ENCODE data around the gene WASF2.
"Not testable (repeated sequence)": the region's sequence is repeated elsewhere in the genome, so short reads cannot be mapped to it uniquely, and the experiment has no call there.

WASF2 gene

GRCh38 chr1:27521861-27522431 is 32.0 kb upstream of the WASF2 start:
- no peak for DNase-seq

GRCh38 chr1:27521336-27521831 is 31.4 kb upstream of the WASF2 start:
- peak; percentile 51 for DNase-seq

GRCh38 chr1:27520651-27521050 is 30.7 kb upstream of the WASF2 start:
- DNase-seq, result peak; percentile 28

DNA sequence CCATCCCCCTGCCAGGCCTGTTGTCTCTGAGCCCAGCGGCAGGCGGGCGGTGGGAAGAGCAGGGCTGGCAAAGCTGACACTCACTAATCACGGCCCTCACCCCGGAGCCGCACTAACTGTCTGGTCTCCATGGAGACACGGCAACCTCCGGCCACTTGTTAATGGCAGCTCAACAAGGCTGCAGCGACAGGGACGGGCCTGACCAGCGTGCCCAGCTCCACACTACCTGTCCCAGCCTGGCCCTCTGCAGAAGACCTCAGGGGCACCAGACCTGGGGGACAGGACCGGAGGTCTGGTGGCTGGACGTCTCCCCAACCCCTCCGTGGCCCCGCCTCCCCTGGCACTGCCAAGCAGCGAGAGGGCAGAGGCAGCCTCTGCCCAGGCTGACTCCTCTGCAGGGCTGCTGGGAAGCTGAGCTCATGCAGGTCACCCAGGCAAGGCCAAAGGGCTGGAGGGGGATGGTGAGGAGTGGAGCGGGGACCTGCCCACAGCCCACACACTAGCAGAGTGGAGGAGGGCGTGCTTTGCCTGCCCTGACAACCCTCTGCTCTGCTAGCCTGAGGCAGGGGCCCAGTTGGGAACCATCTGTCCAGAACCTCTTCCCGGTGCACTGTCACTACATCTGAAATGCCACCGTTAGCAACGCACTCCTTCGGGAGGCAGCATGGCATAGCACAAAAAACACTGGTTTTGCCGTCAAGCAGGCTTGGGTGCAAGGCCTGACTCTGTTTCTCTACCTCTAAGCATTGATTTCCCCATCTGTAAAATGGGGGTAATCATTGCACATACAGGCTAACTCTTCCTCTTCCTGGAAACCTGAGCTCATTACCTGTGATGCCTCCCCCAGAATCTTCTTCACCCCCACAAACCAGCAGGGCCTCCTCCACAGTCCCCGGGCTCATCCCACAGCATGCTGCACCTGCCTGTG is 29.6 kb upstream of the WASF2 start:
- peak; percentile 57 for DNase-seq

- no peak for DNase-seq
These were observed 28.8 kb upstream of the WASF2 start for GRCh38 chr1:27518808-27519207.

GRCh38 chr1:27517907-27518718 is 28.1 kb upstream of the WASF2 start:
- no peak for DNase-seq

- no peak for DNase-seq
These were observed 27.3 kb upstream of the WASF2 start for GRCh38 chr1:27517301-27517700.

- DNase-seq, result no peak
These were observed 25.7 kb upstream of the WASF2 start for GRCh38 chr1:27515626-27516025.

DNA sequence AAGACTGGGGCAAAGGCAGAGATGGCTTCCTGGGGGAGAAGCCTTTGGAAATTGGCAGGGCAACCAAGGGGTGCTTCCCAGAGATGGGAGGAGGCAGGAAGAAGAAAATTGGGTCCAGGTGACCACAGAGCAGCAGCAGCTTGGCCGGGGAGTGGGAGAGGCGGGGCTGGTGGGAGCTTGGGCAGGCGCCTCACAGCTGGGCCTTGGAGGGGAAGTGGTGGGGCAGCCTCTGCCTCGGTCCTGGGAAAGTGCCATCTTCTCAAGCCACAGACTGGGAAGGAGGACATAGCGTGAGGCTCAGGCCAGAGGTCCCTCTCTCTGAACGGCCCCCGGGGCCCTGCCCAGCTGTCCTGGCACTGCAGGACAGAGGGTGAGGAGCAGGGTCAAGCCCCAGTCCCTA is 24.0 kb upstream of the WASF2 start:
- no peak for DNase-seq

DNA sequence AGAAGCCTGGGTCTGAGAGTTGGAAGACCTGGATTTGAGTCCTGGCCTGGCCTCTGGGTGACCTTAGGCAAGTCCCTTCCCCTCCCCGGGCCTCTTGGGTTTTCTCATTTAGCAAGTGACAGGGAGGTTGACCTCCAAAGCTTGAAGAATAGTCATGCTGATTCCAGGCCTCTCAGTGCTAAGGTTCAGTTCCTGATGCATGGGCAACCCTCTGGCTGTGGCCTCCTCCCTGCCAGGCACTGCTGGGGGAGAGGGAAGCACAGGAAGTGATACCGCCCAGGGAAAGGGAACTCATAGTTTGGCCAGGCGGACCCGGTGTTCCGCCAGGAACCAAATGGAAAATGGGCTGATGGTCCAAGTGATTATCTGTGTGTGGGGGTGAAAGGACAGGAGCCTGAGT is 23.6 kb upstream of the WASF2 start:
- no peak for DNase-seq

GRCh38 chr1:27509127-27510080 is 19.4 kb upstream of the WASF2 start:
- DNase-seq, result no peak

DNA sequence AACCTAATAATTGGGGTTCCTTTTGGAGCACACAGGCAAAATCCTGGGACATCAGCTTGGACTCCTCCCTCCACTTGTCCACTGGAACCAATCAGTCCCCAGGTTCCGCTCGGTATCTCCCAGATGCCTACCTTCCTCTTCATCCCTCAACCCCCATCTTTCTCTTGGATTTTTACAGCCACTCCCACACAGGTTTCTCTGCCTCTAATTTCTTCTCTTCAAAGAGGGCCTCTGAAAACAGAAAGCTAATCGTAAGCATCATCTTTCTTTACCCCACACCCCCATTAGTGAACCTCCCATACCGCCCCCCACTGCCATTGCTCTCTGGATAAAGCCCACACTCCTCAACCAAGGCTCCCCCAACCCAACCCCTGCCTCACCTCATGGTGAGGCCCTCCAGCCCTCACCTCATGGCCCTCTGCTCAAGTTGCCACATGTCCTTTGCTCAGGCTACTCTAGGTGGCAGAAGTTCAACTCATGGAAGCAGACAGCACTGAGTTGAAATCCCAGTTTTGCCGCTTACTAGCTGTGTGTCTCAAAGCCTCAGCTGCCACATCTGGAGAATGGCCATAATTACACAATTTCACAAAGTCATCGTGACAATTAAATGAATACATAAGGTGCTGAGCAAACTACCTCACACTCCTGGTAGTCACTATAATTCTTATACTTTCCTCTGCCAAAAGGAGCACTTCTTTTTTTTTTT is 18.1 kb upstream of the WASF2 start:
- no peak for DNase-seq

GRCh38 chr1:27506703-27507102 is 16.7 kb upstream of the WASF2 start:
- DNase-seq, result no peak

DNA sequence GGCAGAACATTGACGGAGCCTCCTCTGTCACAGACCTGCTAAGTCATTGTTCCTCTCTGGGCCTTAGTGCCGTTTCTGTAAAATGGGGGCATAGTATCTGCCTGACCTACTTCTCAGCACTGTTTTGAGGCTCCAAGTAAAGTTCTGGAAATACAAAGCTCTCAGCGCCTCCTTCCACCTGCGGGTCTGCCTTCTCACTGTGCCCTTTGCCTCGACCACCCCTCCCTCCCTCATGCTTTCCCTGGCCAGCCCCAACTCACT is 15.4 kb upstream of the WASF2 start:
- no peak for DNase-seq

DNA sequence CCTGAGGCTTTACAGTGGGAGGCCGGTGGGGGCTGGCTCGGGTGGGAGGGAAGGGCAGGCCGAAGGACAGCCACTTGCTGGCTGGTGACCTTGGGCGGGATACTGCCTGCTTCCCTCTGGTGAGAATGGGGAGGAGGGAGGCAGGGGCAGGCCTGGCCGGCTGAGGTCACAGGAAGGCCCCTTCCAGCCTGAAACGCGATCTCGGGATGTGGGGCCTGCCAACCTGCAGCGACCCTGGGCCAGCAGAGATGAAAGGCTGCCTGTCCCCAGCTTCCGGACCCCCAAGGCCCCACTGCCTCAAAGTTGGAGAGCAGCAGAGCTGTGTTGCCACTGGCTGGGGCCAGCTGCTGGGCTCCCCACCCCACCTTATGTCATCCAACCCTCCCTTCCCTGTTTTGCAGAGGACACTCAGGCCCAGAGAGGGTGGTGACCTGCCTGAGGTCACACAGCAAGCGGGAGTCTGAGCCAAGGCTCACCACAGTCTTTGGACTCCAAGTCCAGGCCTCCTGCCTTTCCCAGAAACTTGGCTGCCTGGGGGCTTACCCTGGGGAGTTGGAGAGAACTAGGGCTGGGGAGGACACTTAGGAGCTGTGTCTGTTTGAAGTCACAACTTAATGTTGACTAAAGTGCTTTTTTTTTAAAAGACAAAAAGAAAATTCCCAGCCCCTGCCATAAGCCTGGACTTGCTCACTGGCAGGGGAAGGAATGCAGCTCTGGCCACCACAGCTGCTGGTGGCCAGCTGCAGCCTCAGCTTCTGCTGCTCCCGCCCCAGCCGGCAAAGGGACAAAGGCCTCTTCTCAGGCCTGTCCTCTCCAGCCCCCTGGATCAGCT is 14.8 kb upstream of the WASF2 start:
- DNase-seq, result peak; percentile 90

DNA sequence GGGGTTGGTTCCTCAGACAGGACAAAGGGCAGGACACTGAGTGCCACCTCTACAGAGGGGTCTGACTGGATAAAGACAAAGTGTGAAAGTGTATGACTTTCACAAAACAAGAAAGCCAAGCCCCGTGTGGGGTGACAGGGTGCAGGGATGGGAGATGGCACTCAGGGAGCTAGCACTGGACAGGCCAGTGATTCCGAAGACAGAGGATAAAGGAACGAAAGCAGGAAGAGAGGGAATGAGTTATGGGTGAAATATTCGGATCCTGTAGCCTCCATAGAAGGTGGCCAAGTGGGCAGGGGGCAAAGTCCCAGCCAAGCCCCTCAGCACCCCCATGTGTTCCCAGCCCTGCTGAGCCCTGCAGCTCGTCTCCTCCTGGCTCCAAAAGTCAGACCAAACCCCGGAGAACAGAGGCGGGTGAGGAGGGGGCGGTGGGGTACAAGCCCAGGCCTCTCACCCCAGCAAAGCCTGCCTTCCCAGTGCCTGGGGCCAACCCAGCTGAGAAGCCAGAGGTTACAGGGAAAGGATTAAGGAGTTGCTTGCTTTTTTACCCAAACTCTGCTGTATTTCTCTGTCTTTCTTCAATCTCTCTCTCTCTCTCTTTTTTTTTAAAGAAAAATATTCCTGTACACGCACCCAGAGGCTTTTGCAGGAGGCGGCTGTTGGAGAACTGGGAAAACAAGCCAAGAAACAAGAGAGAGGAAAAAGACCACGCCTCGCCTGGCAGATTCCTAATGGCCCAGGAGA is 14.0 kb upstream of the WASF2 start:
- no peak for DNase-seq

GRCh38 chr1:27503033-27503432 is 13.1 kb upstream of the WASF2 start:
- no peak for DNase-seq

DNA sequence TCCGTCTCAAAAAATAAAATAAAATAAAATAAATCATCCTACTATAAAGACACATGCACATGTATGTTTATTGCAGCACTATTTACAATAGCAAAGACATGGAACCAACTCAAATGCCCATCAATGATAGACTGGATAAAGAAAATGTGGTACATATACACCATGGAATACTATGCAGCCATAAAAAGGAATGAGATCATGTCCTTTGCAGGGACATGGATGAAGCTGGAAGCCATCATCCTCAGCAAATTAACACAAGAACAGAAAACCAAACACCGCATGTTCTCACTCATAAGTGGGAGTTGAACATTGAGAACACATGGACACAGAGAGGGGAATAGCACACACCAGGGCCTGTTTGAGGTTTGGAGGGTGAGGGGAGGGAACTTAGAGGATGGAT is 11.2 kb upstream of the WASF2 start:
- DNase-seq, result not testable (repeated sequence)

DNA sequence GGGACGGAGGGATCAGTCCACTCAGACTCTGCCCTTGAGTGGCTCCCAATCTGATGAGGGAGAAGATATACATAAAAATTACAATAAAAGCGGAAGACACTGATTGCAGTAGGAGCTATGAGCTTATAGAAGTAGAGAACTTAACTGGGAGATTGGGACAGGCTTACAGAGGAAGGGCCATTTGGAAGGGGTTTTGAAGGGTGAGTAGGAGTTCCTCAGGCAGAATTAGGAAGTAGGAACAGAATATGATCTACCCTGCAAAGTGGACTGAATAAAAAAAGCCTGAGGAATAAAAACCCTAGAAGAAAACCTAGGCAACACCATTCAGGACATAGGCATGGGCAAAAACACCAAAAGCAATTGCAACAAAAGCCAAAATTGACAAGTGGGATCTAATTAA is 9.2 kb upstream of the WASF2 start:
- no peak for DNase-seq

GRCh38 chr1:27496604-27497155 is 6.7 kb upstream of the WASF2 start:
- no peak for DNase-seq
